HepG2 (cell line): ENCODE data around the gene ORC3. TPM values are rescaled to one million over a fixed set of nuclear protein-coding genes. Genes with fewer than 3 reads are reported as not detected.
A peak's percentile ranks its signal among the peaks of the same experiment; 100 is the strongest.

ENCODE experiments used
- GFI1 ChIP-seq: sonication (generic); formaldehyde crosslinking; IDR thresholded peaks from 2 replicates; pipeline ENCODE4 v1.5.0; 2020; ENCODE audit warnings: missing genetic modification reagents, mild to moderate bottlenecking, borderline replicate concordance
- NKX3-1 ChIP-seq: sonication (generic); formaldehyde crosslinking; IDR thresholded peaks from 2 replicates; pipeline ENCODE4 v1.5.0; 2020; ENCODE audit warnings: missing genetic modification reagents
- PITX1 ChIP-seq: sonication (generic); formaldehyde crosslinking; IDR thresholded peaks from 2 replicates; pipeline ENCODE4 v1.5.1; 2020; ENCODE audit warnings: mild to moderate bottlenecking, missing genetic modification reagents
- POGZ ChIP-seq: sonication (generic); formaldehyde crosslinking; IDR thresholded peaks from 2 replicates; pipeline ENCODE4 v1.4.0; 2020; ENCODE audit warnings: mild to moderate bottlenecking, missing genetic modification reagents
- SP140L ChIP-seq: sonication (generic); formaldehyde crosslinking; IDR thresholded peaks from 2 replicates; pipeline ENCODE4 v1.4.0; 2020; ENCODE audit warnings: missing genetic modification reagents, borderline replicate concordance
- SRF ChIP-seq: IDR thresholded peaks from 2 replicates; pipeline ENCODE4 v1.6.1; 2011; ENCODE audit warnings: mild to moderate bottlenecking, low read depth, low read length, moderate library complexity
- TBL1XR1 ChIP-seq: fragments of 150-350 bp; IDR thresholded peaks from 2 replicates; pipeline ENCODE4 v1.6.1; 2014; ENCODE audit warnings: borderline replicate concordance, low read length; ENCODE audit not compliant: partially characterized antibody
- TFDP1 ChIP-seq: IDR thresholded peaks from 2 replicates; pipeline ENCODE4 v1.6.1; 2016; ENCODE audit warnings: missing compliant biosample characterization, missing genetic modification reagents, borderline replicate concordance
- TRAFD1 ChIP-seq: sonication (generic); formaldehyde crosslinking; IDR thresholded peaks from 2 replicates; pipeline ENCODE4 v1.5.1; 2020; ENCODE audit warnings: missing genetic modification reagents, mild to moderate bottlenecking, borderline replicate concordance
- ZBTB20 ChIP-seq: sonication (generic); formaldehyde crosslinking; IDR thresholded peaks from 2 replicates; pipeline ENCODE4 v1.8.1; 2023; ENCODE audit warnings: missing genetic modification reagents, low read depth, mild to moderate bottlenecking, borderline replicate concordance
- ZMYM4 ChIP-seq: sonication (generic); formaldehyde crosslinking; IDR thresholded peaks from 2 replicates; pipeline ENCODE4 v1.8.1; 2023; ENCODE audit warnings: mild to moderate bottlenecking, missing genetic modification reagents
- ZNF10 ChIP-seq: sonication (generic); formaldehyde crosslinking; IDR thresholded peaks from 2 replicates; pipeline ENCODE4 v1.4.0; 2020; ENCODE audit warnings: mild to moderate bottlenecking, low read depth, missing genetic modification reagents, borderline replicate concordance
- ZNF12 ChIP-seq: sonication (generic); formaldehyde crosslinking; IDR thresholded peaks from 2 replicates; pipeline ENCODE4 v1.5.0; 2020; ENCODE audit warnings: missing genetic modification reagents
- ZNF34 ChIP-seq: sonication (generic); formaldehyde crosslinking; IDR thresholded peaks from 2 replicates; pipeline ENCODE4 v1.4.0; 2020; ENCODE audit warnings: mild to moderate bottlenecking, missing genetic modification reagents, borderline replicate concordance
- ZNF430 ChIP-seq: sonication (generic); formaldehyde crosslinking; IDR thresholded peaks from 2 replicates; pipeline ENCODE4 v1.9.0; 2021; ENCODE audit warnings: mild to moderate bottlenecking, missing genetic modification reagents
- ZNF615 ChIP-seq: sonication (generic); formaldehyde crosslinking; IDR thresholded peaks from 2 replicates; pipeline ENCODE4 v1.5.0; 2020; ENCODE audit warnings: mild to moderate bottlenecking, missing genetic modification reagents, borderline replicate concordance
- ZNF850 ChIP-seq: sonication (generic); formaldehyde crosslinking; conservative IDR thresholded peaks from 2 replicates; pipeline ENCODE4 v1.9.0; 2021; ENCODE audit warnings: mild to moderate bottlenecking, missing genetic modification reagents
- ZSCAN5A ChIP-seq: sonication (generic); formaldehyde crosslinking; IDR thresholded peaks from 2 replicates; pipeline ENCODE4 v1.8.0; 2022; ENCODE audit warnings: mild to moderate bottlenecking, missing genetic modification reagents, borderline replicate concordance
- polyA plus RNA-seq, 8 experiments: library from polyadenylated mRNA; depleted of rRNA in 3 of 8; stranded (reverse) in 7 of 8; unstranded in 1 of 8; fragments of >200 nt; fragmentation: Illumina TruSeq in 4 of 8; extraction: Trizol in 4 of 8; gene quantifications; 2 replicates each; pipeline versions ENCODE4 v1.2.1 to v1.2.3, GENCODE V29; 2011 to 2016; ENCODE audit warnings: low read depth in 4 of 8, missing spikeins in 1 of 8, mixed read lengths in 1 of 8; ENCODE audit not compliant: insufficient read depth in 1 of 8
- total RNA-seq, 5 experiments: library from RNA; depleted of rRNA; stranded (reverse); fragments of >200 nt; fragmentation: Illumina TruSeq; extraction: Trizol; gene quantifications; 2 replicates each; pipeline ENCODE4 v1.2.3, GENCODE V29; 2016; ENCODE audit warnings: low read depth in 1 of 5
- TF ChIP-seq, protein P1 (sequence below): sonication (generic); formaldehyde crosslinking; IDR thresholded peaks from 2 replicates; pipeline ENCODE4 v1.9.0; 2021; ENCODE audit warnings: mild to moderate bottlenecking, missing genetic modification reagents

ORC3 gene
- total and polyA plus RNA-seq, 2 of the 13 experiments (the other 11 are each of a cell fraction or from before 2014, with no cell fraction given): 21.8 to 43.5 TPM

DNA sequence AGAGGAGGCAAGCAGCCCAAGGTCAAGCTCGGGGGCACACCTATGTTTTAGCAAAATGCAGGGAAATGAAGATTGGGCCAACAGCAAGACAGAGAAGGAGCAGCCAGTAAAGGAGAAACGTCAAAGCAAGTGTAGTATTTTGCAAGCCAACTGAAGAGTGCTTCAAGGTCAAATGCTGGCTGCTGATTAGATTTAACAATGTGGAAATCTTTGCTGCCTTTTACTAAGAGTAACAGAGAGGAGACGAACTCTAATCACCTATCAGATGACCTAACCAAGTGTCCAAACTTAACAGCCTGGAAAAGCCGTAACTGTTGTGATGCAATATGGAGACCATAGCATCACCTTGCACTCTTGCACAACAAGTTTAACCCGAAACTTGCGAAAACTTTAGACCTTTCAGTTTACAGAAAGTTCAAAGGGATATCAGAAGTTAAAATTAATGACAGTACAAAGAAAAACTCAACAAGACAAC lies 81.7 kb downstream of the ORC3 start (continued):
- TF ChIP-seq POGZ (CRISPR knock-in tag): peak; percentile 96
- TF ChIP-seq SP140L (CRISPR knock-in tag): peak; percentile 70; the same call in 1 of the 2 replicates
- no peak for TF ChIP-seq NKX3-1 (CRISPR knock-in tag)
- no peak for TF ChIP-seq TRAFD1 (CRISPR knock-in tag)
- peak; percentile 46; the same call in 1 of the 2 replicates for TF ChIP-seq TFDP1 (CRISPR knock-in tag)
- TF ChIP-seq PITX1 (CRISPR knock-in tag): peak; percentile 97
- TF ChIP-seq SRF: no peak
- TF ChIP-seq ZSCAN5A (CRISPR knock-in tag): peak; percentile 97; the same call in 1 of the 2 replicates
- peak; percentile 77; the same call in 1 of the 2 replicates for TF ChIP-seq ZNF12 (CRISPR knock-in tag)
- TF ChIP-seq ZBTB20 (CRISPR knock-in tag): peak; percentile 91; the same call in 1 of the 2 replicates
- peak; percentile 65; the same call in 1 of the 2 replicates for TF ChIP-seq ZNF34 (CRISPR knock-in tag)
- TF ChIP-seq ZNF615 (CRISPR knock-in tag): no peak
- no peak for TF ChIP-seq ZNF850 (CRISPR knock-in tag)
- peak; percentile 92 for TF ChIP-seq TBL1XR1
- peak; percentile 92 for TF ChIP-seq ZMYM4 (CRISPR knock-in tag)
- TF ChIP-seq, protein P1, sequence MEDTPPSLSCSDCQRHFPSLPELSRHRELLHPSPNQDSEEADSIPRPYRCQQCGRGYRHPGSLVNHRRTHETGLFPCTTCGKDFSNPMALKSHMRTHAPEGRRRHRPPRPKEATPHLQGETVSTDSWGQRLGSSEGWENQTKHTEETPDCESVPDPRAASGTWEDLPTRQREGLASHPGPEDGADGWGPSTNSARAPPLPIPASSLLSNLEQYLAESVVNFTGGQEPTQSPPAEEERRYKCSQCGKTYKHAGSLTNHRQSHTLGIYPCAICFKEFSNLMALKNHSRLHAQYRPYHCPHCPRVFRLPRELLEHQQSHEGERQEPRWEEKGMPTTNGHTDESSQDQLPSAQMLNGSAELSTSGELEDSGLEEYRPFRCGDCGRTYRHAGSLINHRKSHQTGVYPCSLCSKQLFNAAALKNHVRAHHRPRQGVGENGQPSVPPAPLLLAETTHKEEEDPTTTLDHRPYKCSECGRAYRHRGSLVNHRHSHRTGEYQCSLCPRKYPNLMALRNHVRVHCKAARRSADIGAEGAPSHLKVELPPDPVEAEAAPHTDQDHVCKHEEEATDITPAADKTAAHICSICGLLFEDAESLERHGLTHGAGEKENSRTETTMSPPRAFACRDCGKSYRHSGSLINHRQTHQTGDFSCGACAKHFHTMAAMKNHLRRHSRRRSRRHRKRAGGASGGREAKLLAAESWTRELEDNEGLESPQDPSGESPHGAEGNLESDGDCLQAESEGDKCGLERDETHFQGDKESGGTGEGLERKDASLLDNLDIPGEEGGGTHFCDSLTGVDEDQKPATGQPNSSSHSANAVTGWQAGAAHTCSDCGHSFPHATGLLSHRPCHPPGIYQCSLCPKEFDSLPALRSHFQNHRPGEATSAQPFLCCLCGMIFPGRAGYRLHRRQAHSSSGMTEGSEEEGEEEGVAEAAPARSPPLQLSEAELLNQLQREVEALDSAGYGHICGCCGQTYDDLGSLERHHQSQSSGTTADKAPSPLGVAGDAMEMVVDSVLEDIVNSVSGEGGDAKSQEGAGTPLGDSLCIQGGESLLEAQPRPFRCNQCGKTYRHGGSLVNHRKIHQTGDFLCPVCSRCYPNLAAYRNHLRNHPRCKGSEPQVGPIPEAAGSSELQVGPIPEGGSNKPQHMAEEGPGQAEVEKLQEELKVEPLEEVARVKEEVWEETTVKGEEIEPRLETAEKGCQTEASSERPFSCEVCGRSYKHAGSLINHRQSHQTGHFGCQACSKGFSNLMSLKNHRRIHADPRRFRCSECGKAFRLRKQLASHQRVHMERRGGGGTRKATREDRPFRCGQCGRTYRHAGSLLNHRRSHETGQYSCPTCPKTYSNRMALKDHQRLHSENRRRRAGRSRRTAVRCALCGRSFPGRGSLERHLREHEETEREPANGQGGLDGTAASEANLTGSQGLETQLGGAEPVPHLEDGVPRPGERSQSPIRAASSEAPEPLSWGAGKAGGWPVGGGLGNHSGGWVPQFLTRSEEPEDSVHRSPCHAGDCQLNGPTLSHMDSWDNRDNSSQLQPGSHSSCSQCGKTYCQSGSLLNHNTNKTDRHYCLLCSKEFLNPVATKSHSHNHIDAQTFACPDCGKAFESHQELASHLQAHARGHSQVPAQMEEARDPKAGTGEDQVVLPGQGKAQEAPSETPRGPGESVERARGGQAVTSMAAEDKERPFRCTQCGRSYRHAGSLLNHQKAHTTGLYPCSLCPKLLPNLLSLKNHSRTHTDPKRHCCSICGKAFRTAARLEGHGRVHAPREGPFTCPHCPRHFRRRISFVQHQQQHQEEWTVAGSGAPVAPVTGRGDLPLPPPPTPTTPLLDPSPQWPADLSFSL (CRISPR knock-in tag): no peak
- peak; percentile 85; the same call in 1 of the 2 replicates for TF ChIP-seq ZNF430 (CRISPR knock-in tag)
- TF ChIP-seq ZNF10: no peak
- TF ChIP-seq GFI1 (CRISPR knock-in tag): peak; percentile 95
